ENCODE measurements around the gene TCF12.

TCF12 gene

GRCh38 chr15:56891852-56892440 is 26.5 kb upstream of the TCF12 start:
- no peak for DNase-seq (ENCODE audit: low read depth in 1 of 2, low spot score in 1 of 2)
- Histone ChIP-seq H3K27me3 (ENCODE audit: insufficient read depth, poor library complexity, severe bottlenecking) (no peaks in the 10 kb centered on the region), H3K4me3 (replicated peaks; ENCODE audit: insufficient read depth, low read length) (no peak overlapping the region), H3K27ac (replicated peaks) (no peak overlapping the region)
- TF ChIP-seq POLR2AphosphoS5 (IDR thresholded peaks at IDR 0.05; ENCODE audit: low read depth), result no peak
- TF ChIP-seq REST (IDR thresholded peaks at IDR 0.05; ENCODE audit: insufficient replicate concordance, low read depth), result no peak
- TF ChIP-seq CTCF (IDR thresholded peaks at IDR 0.05; ENCODE audit: insufficient read depth, low read length), result no peak
- no peak for TF ChIP-seq GABPA (IDR thresholded peaks at IDR 0.05; ENCODE audit: low read depth)
- no peak for TF ChIP-seq SPI1 (IDR thresholded peaks at IDR 0.05; ENCODE audit: borderline replicate concordance, low read depth)

- TF ChIP-seq REST (IDR thresholded peaks at IDR 0.05; ENCODE audit: insufficient replicate concordance, low read depth) (no peak), GABPA (IDR thresholded peaks at IDR 0.05; ENCODE audit: low read depth) (no peak), SPI1 (IDR thresholded peaks at IDR 0.05; ENCODE audit: borderline replicate concordance, low read depth) (no peak), POLR2AphosphoS5 (IDR thresholded peaks at IDR 0.05; ENCODE audit: low read depth) (no peak)
- Histone ChIP-seq H3K27me3 (ENCODE audit: insufficient read depth, poor library complexity, severe bottlenecking) (no peaks in the 10 kb centered on the region), H3K4me3 (replicated peaks; ENCODE audit: insufficient read depth, low read length) (no peak overlapping the region), H3K27ac (replicated peaks) (no peak overlapping the region)
- no peak for DNase-seq (ENCODE audit: low read depth in 1 of 2, low spot score in 1 of 2)
Measured at GRCh38 chr15:56892659-56893363, 25.6 kb upstream of the TCF12 start.

GRCh38 chr15:56893364-56893678 is 25.1 kb upstream of the TCF12 start:
- TF ChIP-seq GABPA (IDR thresholded peaks at IDR 0.05; ENCODE audit: low read depth), result no peak
- no peak for TF ChIP-seq POLR2AphosphoS5 (IDR thresholded peaks at IDR 0.05; ENCODE audit: low read depth)
- TF ChIP-seq SPI1 (IDR thresholded peaks at IDR 0.05; ENCODE audit: borderline replicate concordance, low read depth), result no peak
- TF ChIP-seq REST (IDR thresholded peaks at IDR 0.05; ENCODE audit: insufficient replicate concordance, low read depth), result no peak
- TF ChIP-seq CTCF (IDR thresholded peaks at IDR 0.05; ENCODE audit: insufficient read depth, low read length), result no peak
- no peak for DNase-seq (ENCODE audit: low read depth in 1 of 2, low spot score in 1 of 2)
- H3K27ac ChIP-seq (replicated peaks), result no peak overlapping the region
- no peak overlapping the region for H3K4me3 ChIP-seq (replicated peaks; ENCODE audit: insufficient read depth, low read length)
- H3K27me3 ChIP-seq (ENCODE audit: insufficient read depth, poor library complexity, severe bottlenecking), result no peaks in the 10 kb centered on the region

All from HL-60 (cell line).